Dermis blood vessel endothelial cell (primary cell): ENCODE measurements around the gene RYK. TPM values are rescaled to one million over a fixed set of nuclear protein-coding genes. Genes with fewer than 3 reads are reported as not detected.
A peak's percentile ranks its signal among the peaks of the same experiment; 100 is the strongest.
"Not testable (repeated sequence)": the region's sequence is repeated elsewhere in the genome, so short reads cannot be mapped to it uniquely, and the experiment has no call there.

ENCODE experiments used
- DNase-seq: peaks from one replicate; pipeline ENCODE4 v3.0.0; 2010
- total RNA-seq: library from RNA; depleted of rRNA; stranded (reverse); fragments of >200 nt; gene quantifications from 2 replicates; pipeline ENCODE4 v1.2.3, GENCODE V29; 2014

RYK gene
- total RNA-seq = 91.6 and 103 TPM in 2 replicates

- DNase-seq = peak; percentile 87
These were observed at the start of gene RYK for GRCh38 chr3:134250717-134251220. Gene RYK (minus strand): TSS chr3:134250859. CDS start chr3:134250654, 205 bp downstream.

GRCh38 chr3:134299888-134300206, 49.2 kb upstream of the RYK start:
- no peak for DNase-seq

DNA sequence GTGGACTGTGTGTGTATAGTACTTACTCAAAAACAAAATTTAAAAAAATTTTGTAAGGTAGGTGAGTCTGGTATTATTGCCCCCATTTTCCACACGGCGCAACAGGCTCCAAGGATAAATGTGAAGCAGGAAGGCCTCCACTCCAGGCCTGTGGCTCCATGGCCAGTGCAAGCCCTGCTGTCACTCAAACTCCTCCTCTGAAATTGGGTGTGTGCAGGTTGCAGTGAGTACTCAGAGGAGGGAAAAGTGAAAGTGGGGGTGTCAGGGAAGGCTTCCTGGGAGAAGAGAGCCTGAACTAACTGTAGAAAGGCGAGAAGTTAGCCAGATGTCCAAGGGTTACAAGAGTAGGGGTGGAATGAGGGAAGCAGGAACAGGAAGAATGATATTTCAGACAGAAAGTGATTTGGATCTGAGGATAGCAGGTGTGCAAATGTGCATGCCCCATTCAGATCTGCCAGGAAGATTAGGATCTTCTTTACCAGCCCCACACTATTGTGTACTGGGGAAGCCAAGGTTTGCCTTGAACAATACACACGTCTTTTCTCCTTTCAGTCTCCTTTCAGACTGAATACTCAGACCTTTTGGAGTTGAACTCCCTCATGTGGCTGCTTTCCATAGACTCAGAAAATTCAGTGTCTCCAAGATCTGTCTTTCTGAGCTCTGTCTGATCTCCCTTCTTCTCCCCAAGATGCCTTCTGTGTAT, 48.7 kb upstream of the RYK start:
- peak; percentile 40 for DNase-seq

DNA sequence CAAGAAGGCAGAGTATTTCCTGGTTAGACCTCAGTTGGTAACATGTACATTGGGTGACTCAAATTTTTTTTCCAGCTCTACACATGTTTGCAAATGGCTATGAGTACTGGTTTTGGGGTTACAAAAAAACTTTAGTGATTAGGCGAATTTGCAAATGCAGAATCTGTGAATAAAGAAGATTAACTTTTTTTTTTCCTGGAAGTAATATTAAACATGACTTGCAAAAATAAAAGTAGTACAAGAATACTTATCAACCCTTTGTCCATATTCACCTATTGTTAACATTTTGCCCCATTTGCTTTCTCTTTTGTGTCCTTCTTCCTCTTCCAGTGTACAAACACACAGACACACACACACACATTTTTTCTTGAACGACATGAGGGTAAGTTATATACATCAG, 47.6 kb upstream of the RYK start:
- no peak for DNase-seq

- DNase-seq = no peak
These were observed 46.0 kb upstream of the RYK start for GRCh38 chr3:134296616-134297015.

GRCh38 chr3:134295930-134296329, 45.3 kb upstream of the RYK start:
- no peak for DNase-seq

GRCh38 chr3:134294302-134295280, 43.9 kb upstream of the RYK start:
- no peak for DNase-seq

DNA sequence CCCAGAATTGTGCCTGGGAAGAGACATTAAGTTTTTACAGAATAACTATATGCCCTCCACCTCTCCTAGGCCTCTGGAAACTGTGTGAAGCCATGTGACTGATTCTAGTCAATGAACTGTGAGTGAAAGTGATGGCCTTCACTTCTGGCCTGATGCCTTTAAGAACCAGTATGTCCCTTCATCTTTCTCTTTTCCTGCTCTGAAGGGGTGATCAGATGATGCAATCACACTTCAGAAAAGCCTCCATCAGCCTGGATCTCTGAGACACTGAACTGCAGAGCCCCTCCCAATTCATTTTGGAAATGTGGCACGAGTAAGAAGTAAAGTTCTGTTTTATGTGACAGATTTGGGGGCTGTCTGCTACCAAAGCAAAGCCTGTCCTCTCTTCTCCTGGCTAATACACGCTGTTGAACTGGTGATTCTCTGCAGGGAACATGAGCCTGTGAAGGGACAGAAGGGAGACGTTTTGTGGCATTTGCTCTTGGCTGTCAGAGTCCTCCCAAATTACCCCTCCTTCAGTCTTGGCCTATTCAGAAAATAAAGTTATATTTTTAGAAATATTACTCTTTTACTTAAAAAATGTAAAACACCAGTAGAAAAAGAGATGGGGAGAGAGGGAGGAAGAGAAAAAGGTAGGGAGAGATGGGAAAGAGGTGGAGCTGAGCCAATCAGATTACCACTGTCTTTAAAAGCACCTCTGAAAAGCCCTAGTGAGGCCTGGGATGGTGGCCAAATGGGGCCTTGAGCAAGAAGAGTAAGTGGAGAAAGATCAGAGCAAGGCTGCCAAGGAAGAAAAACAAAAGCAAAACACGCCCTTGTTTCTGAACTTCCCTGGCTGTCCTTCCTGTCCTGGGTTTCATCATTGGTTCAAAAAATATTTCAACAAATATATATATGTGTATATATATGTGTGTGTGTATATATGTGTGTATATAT, 40.9 kb upstream of the RYK start:
- DNase-seq = no peak

DNA sequence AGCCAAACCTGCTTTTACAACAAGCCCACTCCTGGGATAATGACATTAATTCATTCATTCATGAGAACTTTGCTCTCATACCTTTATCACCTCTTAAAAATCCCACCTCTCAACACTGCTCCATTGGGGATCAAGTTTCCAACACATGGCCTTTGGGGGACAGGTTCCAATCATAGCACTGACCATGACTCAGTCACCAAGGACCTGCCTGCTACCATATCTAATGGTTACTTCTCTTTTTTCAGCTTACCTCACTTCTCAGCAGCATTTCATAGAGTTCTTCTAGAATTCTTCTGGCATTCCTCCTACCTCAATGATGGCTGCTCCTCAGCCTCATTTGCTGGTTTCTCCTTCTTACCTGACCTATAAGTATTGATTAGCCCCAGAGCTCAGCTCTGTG, 36.9 kb upstream of the RYK start:
- no peak for DNase-seq

DNA sequence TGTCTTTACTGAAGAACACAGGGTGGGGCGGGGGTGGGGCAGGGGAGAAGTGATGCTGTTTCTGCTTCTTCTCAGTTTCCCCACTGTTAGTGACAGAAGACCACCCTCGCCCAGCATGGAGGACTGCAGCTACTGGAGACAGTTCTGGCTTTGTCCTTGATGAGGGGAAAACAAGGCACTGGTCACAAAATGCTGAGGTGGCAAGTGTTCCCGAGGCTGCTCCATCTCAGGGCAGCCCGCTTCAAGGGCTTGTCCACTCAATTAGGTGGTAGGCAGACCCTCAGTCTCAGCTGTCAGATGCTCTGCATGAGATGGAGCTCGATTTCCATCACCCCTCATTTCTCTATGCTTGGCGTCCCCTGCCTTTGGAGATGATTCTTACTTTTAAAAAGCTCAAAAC, 33.8 kb upstream of the RYK start:
- DNase-seq = no peak

GRCh38 chr3:134282659-134283047, 32.0 kb upstream of the RYK start:
- DNase-seq = no peak

GRCh38 chr3:134281912-134282658, 31.4 kb upstream of the RYK start:
- no peak for DNase-seq

- DNase-seq = no peak
These were observed 28.8 kb upstream of the RYK start for GRCh38 chr3:134279466-134279865.

DNA sequence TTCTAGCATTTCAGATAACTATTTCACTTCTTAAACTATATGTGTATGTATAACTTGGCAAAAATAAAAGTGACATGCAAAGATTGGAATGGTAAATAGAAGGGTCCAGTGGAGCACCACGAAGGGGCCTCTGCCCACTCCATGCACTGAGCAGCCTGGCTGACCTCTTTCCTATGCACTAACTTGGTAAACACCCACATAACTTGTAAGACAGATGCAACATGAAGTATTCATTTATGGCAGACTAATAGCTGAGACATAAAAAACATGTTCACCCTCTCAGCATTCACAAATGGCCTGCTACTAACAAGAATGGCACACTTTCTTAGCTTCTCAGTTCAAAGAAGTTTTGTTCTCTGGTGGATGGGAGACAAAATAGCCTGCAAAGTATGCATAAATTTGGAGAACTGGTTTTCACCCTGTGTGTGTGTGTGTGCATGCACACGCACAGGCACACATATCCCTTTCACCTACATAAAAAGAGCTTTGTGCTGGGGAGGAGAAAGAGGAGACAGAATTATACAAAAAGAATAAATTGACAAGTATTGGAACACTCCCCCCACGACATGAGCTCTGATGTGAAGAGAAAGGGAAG, 26.5 kb upstream of the RYK start:
- DNase-seq = no peak

DNA sequence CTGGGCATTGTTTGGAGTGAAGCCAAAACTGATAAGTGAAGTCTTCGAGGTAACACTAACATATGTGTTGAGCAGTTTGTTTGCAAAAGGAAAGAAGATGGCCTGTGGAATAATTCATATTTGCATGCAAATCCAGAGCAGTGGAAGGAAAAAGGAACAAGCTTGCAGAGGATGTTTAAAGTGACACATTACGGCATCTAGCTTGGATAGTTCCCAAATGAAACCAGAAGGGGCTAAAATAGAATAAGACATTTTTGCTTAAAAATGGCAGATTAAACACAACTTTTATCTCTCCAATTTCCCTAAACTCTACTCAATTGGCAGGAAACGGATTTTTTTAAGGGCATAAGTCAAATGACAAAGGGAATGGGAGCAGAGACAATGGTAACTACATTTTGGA, 25.4 kb upstream of the RYK start:
- DNase-seq = no peak

GRCh38 chr3:134275110-134275509, 24.5 kb upstream of the RYK start:
- DNase-seq = not testable (repeated sequence)

- DNase-seq = no peak
These were observed 23.9 kb upstream of the RYK start for GRCh38 chr3:134274571-134274970.

DNA sequence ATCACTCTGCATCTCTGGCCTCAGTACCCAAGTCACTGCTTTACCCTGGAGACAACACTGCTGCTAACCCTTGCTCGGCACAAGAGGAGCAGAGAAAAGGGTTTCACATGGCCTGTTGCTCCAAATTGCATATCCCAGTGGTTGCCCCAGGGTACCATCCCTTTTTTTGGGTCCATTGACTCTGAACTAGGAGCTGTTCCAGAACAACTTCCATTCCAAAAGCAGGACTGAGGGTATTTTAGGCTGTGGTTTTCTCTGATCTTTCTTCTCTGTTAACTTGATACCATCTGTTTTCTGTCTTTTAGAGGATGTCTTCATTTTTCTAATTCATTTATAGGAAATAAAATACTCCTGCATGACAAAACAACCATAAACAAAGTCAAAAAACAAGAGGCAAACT, 17.3 kb upstream of the RYK start:
- DNase-seq = no peak

DNA sequence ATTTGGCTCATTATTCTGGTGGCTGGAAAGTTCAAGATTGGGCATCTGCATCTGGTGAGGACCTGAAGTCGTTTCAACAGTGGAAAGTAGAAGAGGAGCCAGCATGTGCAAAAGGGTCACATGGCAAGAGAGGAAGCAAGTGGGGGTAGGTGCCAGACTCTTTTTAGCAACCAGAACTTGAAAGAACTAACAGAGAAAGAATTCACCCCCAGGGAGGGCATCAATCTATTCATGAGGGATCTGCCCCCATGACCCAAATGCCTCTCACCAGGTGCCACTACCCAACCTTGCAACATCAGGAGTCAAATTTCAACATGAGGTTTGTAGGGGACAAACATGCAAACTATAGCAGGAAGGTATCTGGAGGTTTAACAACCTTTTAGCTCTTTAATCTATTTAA, 10.3 kb upstream of the RYK start:
- DNase-seq = no peak

GRCh38 chr3:134258761-134259347, 8.2 kb upstream of the RYK start:
- DNase-seq = no peak

DNA sequence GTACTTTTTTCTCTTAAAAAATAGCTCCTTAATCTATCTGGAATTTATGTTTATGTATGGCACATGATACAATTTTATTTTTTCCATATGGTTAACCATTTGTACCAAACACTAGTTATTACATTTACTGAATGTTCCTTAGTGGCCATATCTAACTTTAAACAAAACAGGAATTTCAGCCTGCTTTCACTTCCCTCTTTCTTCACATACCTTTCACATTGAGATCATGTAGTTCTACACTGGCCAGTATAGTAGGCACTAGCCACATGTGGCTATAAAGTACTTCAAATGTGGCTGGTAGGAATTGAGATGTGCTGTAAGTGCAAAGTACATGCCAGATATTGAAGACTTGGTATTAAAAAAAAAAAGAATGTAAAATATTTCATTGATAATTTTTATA, 4.7 kb upstream of the RYK start:
- no peak for DNase-seq
